GM23338 (cell line): ENCODE measurements around the gene ADCK2. TPM values are rescaled to one million over a fixed set of nuclear protein-coding genes. Genes with fewer than 3 reads are reported as not detected.

ENCODE experiments used
- ATAC-seq: fragments of 200-7000 bp; cut with Tn5 transposase; 3 replicates; pipeline ENCODE4 v1.9.1; 2020
- DNase-seq: peaks from one replicate; pipeline ENCODE4 v3.0.0-alpha.2; 2015; ENCODE audit warnings: low spot score
- H2AFZ ChIP-seq: fragments of 200-600 bp; sonication (generic); 2 replicates; pipeline ENCODE4 v1.8.0; 2016; ENCODE audit warnings: antibody characterized with exemption, mild to moderate bottlenecking, moderate library complexity
- H3F3A ChIP-seq: fragments of 200-600 bp; sonication (generic); replicated peaks from 2 replicates; pipeline ENCODE4 v1.8.0; 2017; ENCODE audit warnings: antibody characterized with exemption, mixed run types, low read depth
- H3K27ac ChIP-seq: fragments of 200-600 bp; sonication (generic); 2 replicates; pipeline ENCODE4 v1.6.1; 2016; ENCODE audit warnings: low read depth
- H3K27me3 ChIP-seq: fragments of 200-600 bp; sonication (generic); 2 replicates; pipeline ENCODE4 v1.8.0; 2016; ENCODE audit warnings: mild to moderate bottlenecking, mixed run types, moderate library complexity; ENCODE audit not compliant: insufficient read depth
- H3K36me3 ChIP-seq: fragments of 200-600 bp; sonication (generic); 2 replicates; pipeline ENCODE4 v1.8.0; 2016; ENCODE audit warnings: mild to moderate bottlenecking; ENCODE audit not compliant: insufficient read depth
- H3K4me1 ChIP-seq: fragments of 200-600 bp; sonication (generic); 2 replicates; pipeline ENCODE4 v1.8.0; 2016; ENCODE audit warnings: mild to moderate bottlenecking, moderate library complexity; ENCODE audit not compliant: insufficient read depth
- H3K4me2 ChIP-seq: fragments of 200-600 bp; sonication (generic); 2 replicates; pipeline ENCODE4 v1.7.1; 2017; ENCODE audit warnings: mixed run types
- H3K4me3 ChIP-seq: fragments of 200-600 bp; sonication (generic); 2 replicates; pipeline ENCODE4 v1.6.1; 2016; ENCODE audit warnings: mixed run types
- H3K79me2 ChIP-seq: fragments of 200-600 bp; sonication (generic); replicated peaks from 2 replicates; pipeline ENCODE4 v1.8.0; 2017; ENCODE audit warnings: mild to moderate bottlenecking; ENCODE audit not compliant: insufficient read depth
- H3K9me2 ChIP-seq: fragments of 200-600 bp; sonication (generic); 2 replicates; pipeline ENCODE4 v1.8.0; 2017; ENCODE audit not compliant: insufficient read depth
- H4K20me1 ChIP-seq: fragments of 200-600 bp; sonication (generic); replicated peaks from 2 replicates; pipeline ENCODE4 v1.8.0; 2017; ENCODE audit warnings: mild to moderate bottlenecking; ENCODE audit not compliant: insufficient read depth
- H3K27ac Mint-ChIP-seq: 2 replicates; pipeline ENCODE4 v1.8.0; 2020; ENCODE audit warnings: inconsistent platforms, mild to moderate bottlenecking, moderate library complexity, mixed read lengths
- H3K27me3 Mint-ChIP-seq: 3 replicates; pipeline ENCODE4 v1.8.0; 2022; ENCODE audit warnings: low read depth, mild to moderate bottlenecking, moderate library complexity, mixed read lengths, inconsistent platforms; ENCODE audit not compliant: insufficient read depth, poor library complexity
- H3K36me3 Mint-ChIP-seq: 3 replicates; pipeline ENCODE4 v1.8.0; 2021; ENCODE audit warnings: low read depth, mild to moderate bottlenecking, inconsistent platforms, moderate library complexity, mixed read lengths
- H3K4me1 Mint-ChIP-seq: 3 replicates; pipeline ENCODE4 v1.8.0; 2020; ENCODE audit warnings: mild to moderate bottlenecking, inconsistent platforms, mixed read lengths
- H3K4me3 Mint-ChIP-seq: 3 replicates; pipeline ENCODE4 v1.8.0; 2021; ENCODE audit warnings: moderate library complexity, mild to moderate bottlenecking, inconsistent platforms, mixed read lengths
- H3K9me3 Mint-ChIP-seq: 3 replicates; pipeline ENCODE4 v1.8.0; 2020; ENCODE audit warnings: moderate library complexity, mild to moderate bottlenecking, inconsistent platforms, mixed read lengths
- CREB1 ChIP-seq: fragments of 250-450 bp; sonication (Bioruptor Pico); IDR thresholded peaks from 2 replicates; pipeline ENCODE4 v1.5.0; 2020; ENCODE audit warnings: low read depth, mild to moderate bottlenecking, moderate library complexity
- CTCF ChIP-seq, 2 experiments: fragments of 200-600 bp in 1 of 2; sonication (generic) in 1 of 2; conservative IDR thresholded peaks; 2 replicates each; pipeline versions ENCODE4 v1.5.1 to v1.6.1; 2016 to 2017; ENCODE audit warnings: antibody characterized with exemption in 2 of 2, low read depth in 2 of 2, mild to moderate bottlenecking in 2 of 2, moderate library complexity in 1 of 2
- REST ChIP-seq: IDR thresholded peaks from one replicate; pipeline ENCODE4 v1.6.1; 2018; ENCODE audit warnings: antibody characterized with exemption; ENCODE audit not compliant: unreplicated experiment
- polyA plus RNA-seq: library from polyadenylated mRNA; unstranded; fragments of >200 nt; fragmentation: Nextera tagmentation; extraction: Ambion mirVana; gene quantifications from 2 replicates; pipeline ENCODE4 v1.2.1, GENCODE V29; 2016
- total RNA-seq: library from RNA; depleted of rRNA; stranded (reverse); fragments of >200 nt; shearing (Covaris generic); gene quantifications from 2 replicates; pipeline ENCODE4 v1.2.3, GENCODE V29; 2014
- TF ChIP-seq, protein P1 (sequence below): IDR thresholded peaks from 2 replicates; pipeline ENCODE4 v1.6.1; 2016; ENCODE audit warnings: antibody characterized with exemption

ADCK2 gene
- total and polyA plus RNA-seq, 2 experiments from 2014 or later: 4.7 to 14.4 TPM

- no peaks in the 10 kb centered on the region for H3K9me3 Mint-ChIP-seq
- no peak overlapping the region for H3K4me3 Mint-ChIP-seq
- H3K27me3 ChIP-seq: no peaks in the 10 kb centered on the region
- H3K79me2 ChIP-seq: peaks cover 52% of the 10 kb centered on the region
- peaks cover 28% of the 10 kb centered on the region for H3K36me3 Mint-ChIP-seq
- H3K27me3 Mint-ChIP-seq: peaks cover 8% of the 10 kb centered on the region
- no peak overlapping the region for H2AFZ ChIP-seq
- TF ChIP-seq REST: no peak
- no peak for TF ChIP-seq CREB1 (CRISPR knock-in tag)
- no peaks in the 10 kb centered on the region; the same call in 1 of the 2 replicates for H3K4me1 ChIP-seq
- ATAC-seq: no peak
- peaks cover 14% of the 10 kb centered on the region for H4K20me1 ChIP-seq
- no peak overlapping the region for H3K4me2 ChIP-seq
- H3K9me2 ChIP-seq: no peaks in the 10 kb centered on the region
- no peak overlapping the region for H3K4me3 ChIP-seq
- H3K4me1 Mint-ChIP-seq: peaks cover 9% of the 10 kb centered on the region
- H3K27ac ChIP-seq: no peak overlapping the region
- H3K36me3 ChIP-seq: no peaks in the 10 kb centered on the region; the same call in 1 of the 2 replicates
- no peak overlapping the region for H3K27ac Mint-ChIP-seq
- H3F3A ChIP-seq: no peaks in the 10 kb centered on the region
- no peak for DNase-seq
Measured at GRCh38 chr7:140702774-140703173, 30.0 kb downstream of the ADCK2 start.

DNA sequence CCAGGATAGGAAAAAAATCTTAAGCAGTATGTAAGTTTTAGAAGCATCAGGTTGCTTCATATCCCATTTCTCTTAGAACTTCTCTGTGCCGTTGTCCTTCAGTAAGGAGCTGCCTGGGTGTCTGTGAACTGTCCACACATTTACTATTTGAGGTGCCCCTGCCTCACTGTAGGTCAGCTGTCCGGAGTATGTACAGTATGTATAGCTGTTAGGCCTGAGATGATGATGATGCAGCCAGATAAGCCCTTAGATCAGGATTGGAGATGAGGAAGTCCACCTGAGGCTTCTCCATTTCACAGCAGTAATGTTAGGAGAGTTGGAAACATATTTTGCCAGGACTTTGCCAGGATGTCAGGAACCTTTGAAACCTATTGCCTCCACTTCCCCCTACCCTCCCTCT, 31.5 kb downstream of the ADCK2 start:
- Mint-ChIP-seq H3K27ac (no peak overlapping the region), H3K27me3 (peaks cover 3% of the 10 kb centered on the region), H3K4me3 (no peak overlapping the region), H3K9me3 (no peaks in the 10 kb centered on the region; the same call in 2 of the 3 replicates), H3K36me3 (peaks cover 35% of the 10 kb centered on the region; the same call in 2 of the 3 replicates), H3K4me1 (peaks cover 2% of the 10 kb centered on the region; the same call in 1 of the 3 replicates)
- Histone ChIP-seq H3K4me2 (no peak overlapping the region), H4K20me1 (peaks cover 14% of the 10 kb centered on the region), H3K4me3 (no peak overlapping the region), H3K9me2 (no peaks in the 10 kb centered on the region), H3K4me1 (no peaks in the 10 kb centered on the region), H3K27ac (no peak overlapping the region), H3K36me3 (no peaks in the 10 kb centered on the region; the same call in 1 of the 2 replicates), H3K79me2 (peaks cover 37% of the 10 kb centered on the region), H3F3A (no peaks in the 10 kb centered on the region), H3K27me3 (no peaks in the 10 kb centered on the region), H2AFZ (no peak overlapping the region)
- no peak for ATAC-seq
- no peak for TF ChIP-seq CTCF (conservative IDR thresholded peaks at IDR 0.05; ENCODE audit: low read depth in 2 of 2)
- TF ChIP-seq, protein P1, sequence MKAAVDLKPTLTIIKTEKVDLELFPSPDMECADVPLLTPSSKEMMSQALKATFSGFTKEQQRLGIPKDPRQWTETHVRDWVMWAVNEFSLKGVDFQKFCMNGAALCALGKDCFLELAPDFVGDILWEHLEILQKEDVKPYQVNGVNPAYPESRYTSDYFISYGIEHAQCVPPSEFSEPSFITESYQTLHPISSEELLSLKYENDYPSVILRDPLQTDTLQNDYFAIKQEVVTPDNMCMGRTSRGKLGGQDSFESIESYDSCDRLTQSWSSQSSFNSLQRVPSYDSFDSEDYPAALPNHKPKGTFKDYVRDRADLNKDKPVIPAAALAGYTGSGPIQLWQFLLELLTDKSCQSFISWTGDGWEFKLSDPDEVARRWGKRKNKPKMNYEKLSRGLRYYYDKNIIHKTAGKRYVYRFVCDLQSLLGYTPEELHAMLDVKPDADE: no peak
- DNase-seq: no peak
